ENCODE data around the gene CDCA7. TPM values are rescaled to one million over a fixed set of nuclear protein-coding genes. Genes with fewer than 3 reads are reported as not detected.

Gene CDCA7
- total and polyA plus RNA-seq, 2 experiments from 2014 or later, result 24.2 to 42.3 TPM

DNA sequence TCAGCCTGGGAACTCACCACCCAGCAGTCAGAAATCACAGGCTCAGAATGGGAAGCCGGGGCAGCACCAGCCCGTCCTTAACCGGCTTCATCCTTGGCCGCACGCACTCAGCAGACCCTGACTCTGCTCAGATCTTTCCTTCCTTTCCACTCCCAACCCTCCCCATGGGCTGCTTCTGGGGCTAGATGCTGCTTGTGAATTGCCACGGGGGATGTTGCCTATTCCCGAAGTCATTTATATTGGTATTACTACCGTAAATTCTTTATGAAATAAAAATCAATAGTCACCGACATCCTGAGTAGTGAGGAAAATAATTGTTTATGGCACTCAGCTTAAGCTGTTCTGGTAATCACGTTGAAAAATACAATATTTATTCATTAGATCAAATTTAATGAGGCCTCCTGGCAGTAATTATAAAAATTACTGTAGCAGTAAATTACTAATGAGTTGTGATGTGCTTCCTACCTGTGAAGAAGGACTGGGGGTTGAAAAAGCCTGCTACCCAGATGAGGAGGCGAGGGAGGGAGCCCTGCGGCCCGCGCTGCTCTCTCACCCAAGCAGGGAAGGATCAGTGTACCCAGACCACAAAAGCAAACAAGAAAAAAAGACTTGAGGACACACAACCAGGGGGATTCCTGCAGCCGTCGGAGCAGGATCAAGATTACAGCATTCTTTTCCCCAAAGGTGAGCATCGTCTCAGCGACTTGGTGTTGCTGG, 31.5 kb downstream of the CDCA7 start:
- Histone ChIP-seq H3K9me3 (ENCODE audit: low read depth) (no peaks in the 10 kb centered on the region), H3K27me3 (no peaks in the 10 kb centered on the region), H3K4me1 (ENCODE audit: low read depth) (peaks cover 20% of the 10 kb centered on the region), H3K36me3 (no peaks in the 10 kb centered on the region), H3K4me3 (no peak overlapping the region), H3K27ac (no peak overlapping the region)
- TF ChIP-seq, protein P1, sequence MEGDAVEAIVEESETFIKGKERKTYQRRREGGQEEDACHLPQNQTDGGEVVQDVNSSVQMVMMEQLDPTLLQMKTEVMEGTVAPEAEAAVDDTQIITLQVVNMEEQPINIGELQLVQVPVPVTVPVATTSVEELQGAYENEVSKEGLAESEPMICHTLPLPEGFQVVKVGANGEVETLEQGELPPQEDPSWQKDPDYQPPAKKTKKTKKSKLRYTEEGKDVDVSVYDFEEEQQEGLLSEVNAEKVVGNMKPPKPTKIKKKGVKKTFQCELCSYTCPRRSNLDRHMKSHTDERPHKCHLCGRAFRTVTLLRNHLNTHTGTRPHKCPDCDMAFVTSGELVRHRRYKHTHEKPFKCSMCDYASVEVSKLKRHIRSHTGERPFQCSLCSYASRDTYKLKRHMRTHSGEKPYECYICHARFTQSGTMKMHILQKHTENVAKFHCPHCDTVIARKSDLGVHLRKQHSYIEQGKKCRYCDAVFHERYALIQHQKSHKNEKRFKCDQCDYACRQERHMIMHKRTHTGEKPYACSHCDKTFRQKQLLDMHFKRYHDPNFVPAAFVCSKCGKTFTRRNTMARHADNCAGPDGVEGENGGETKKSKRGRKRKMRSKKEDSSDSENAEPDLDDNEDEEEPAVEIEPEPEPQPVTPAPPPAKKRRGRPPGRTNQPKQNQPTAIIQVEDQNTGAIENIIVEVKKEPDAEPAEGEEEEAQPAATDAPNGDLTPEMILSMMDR (IDR thresholded peaks at IDR 0.05; ENCODE audit: low read depth, low read length), result no peak
- no peak for DNase-seq (ENCODE audit: low read depth in 1 of 2, low spot score in 1 of 2)

DNA sequence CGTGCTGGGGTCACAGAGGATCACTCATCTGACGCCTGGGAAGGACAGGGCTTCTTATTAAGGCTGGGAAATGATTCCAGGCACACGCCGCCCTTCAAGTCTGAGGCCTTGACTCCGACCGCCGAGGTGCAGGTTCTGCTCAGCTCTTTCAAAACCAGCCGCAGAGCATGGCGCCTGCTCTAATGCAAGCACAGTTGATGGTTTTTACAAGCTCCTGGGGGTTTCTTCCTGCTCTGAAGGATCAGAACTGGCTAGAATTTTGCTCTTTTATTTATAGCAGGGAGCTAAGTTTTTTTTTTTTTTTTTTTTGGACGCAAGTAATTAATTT, 32.0 kb downstream of the CDCA7 start:
- H3K27me3 ChIP-seq, result no peaks in the 10 kb centered on the region

DNA sequence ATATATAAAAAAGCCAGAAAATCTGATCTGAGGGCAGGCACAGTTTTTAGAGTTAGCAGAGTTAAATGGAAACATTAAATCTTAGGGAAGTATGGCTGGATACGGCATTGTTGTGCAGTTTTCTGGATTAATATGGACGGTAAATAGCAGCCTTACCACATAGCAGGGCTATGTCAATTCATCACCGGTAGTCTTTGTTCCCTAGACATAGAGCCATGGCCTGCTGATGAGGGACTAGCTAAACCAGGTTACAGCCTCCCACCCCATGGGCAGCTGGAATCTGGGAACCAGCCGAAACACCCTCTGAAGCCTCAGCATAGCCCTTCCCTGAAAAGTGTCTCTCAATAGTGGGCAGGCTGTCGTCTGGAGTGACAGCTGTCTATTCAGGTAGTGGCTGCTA, 32.4 kb downstream of the CDCA7 start:
- Histone ChIP-seq H3K9me3 (ENCODE audit: low read depth) (no peaks in the 10 kb centered on the region), H3K36me3 (no peaks in the 10 kb centered on the region), H3K27ac (no peak overlapping the region), H3K27me3 (no peaks in the 10 kb centered on the region), H3K4me3 (no peak overlapping the region), H3K4me1 (ENCODE audit: low read depth) (peaks cover 20% of the 10 kb centered on the region)
- no peak for DNase-seq (ENCODE audit: low read depth in 1 of 2, low spot score in 1 of 2)
- TF ChIP-seq, protein P1 (IDR thresholded peaks at IDR 0.05; ENCODE audit: low read depth, low read length), result no peak

More for the DNA sequence above, 32.0 kb downstream of the CDCA7 start:
- H3K36me3 ChIP-seq, result no peaks in the 10 kb centered on the region
- peaks cover 20% of the 10 kb centered on the region for H3K4me1 ChIP-seq (ENCODE audit: low read depth)
- DNase-seq (ENCODE audit: low read depth in 1 of 2, low spot score in 1 of 2), result peak in 1 of 2 donors; percentile 21
- no peak overlapping the region for H3K27ac ChIP-seq
- no peak overlapping the region for H3K4me3 ChIP-seq
- TF ChIP-seq, protein P1 (IDR thresholded peaks at IDR 0.05; ENCODE audit: low read depth, low read length), result no peak
- H3K9me3 ChIP-seq (ENCODE audit: low read depth), result no peaks in the 10 kb centered on the region

- Histone ChIP-seq H3K9me3 (ENCODE audit: low read depth) (no peaks in the 10 kb centered on the region), H3K4me1 (ENCODE audit: low read depth) (peaks cover 24% of the 10 kb centered on the region), H3K4me3 (no peak overlapping the region), H3K27ac (no peak overlapping the region), H3K27me3 (no peaks in the 10 kb centered on the region), H3K36me3 (no peaks in the 10 kb centered on the region)
- TF ChIP-seq, protein P1 (IDR thresholded peaks at IDR 0.05; ENCODE audit: low read depth, low read length), result no peak
- DNase-seq (ENCODE audit: low read depth in 1 of 2, low spot score in 1 of 2), result no peak
Observed at GRCh38 chr2:173387660-173388059, 33.0 kb downstream of the CDCA7 start.

DNA sequence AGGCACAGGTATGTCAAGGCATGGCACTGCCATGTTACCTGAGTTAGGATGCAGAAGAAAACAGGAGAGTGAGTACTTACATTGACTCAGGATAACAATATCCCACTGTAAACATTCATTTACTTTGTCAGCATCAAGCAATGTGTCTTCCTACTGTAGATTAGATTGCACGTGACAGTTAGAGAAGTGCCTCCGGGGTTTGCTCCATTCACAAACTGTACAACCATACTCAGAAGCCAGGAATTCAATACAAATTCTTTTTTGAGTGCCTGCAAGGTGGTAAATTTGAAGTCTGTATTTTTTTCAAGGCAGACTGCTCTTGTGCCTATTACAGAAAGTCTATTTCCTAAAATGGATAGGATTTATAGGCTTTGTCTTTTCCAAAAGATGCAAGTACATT, 34.1 kb downstream of the CDCA7 start:
- H3K27me3 ChIP-seq, result no peaks in the 10 kb centered on the region

More for the DNA sequence above, 34.1 kb downstream of the CDCA7 start:
- Histone ChIP-seq H3K36me3 (no peaks in the 10 kb centered on the region), H3K27ac (no peak overlapping the region), H3K9me3 (ENCODE audit: low read depth) (no peaks in the 10 kb centered on the region), H3K4me3 (no peak overlapping the region), H3K4me1 (ENCODE audit: low read depth) (peaks cover 35% of the 10 kb centered on the region)
- no peak for DNase-seq (ENCODE audit: low read depth in 1 of 2, low spot score in 1 of 2)
- TF ChIP-seq, protein P1 (IDR thresholded peaks at IDR 0.05; ENCODE audit: low read depth, low read length), result no peak

Data from cardiac muscle cell (in vitro differentiated cells and primary cell).